HG03571 (cell line): ENCODE measurements around the gene TEX51.

ENCODE experiments used
- ATAC-seq: cut with Tn5 transposase; IDR thresholded peaks from one replicate; pipeline ENCODE4 v1.9.1; 2021; ENCODE audit not compliant: unreplicated experiment

The TEX51 gene

GRCh38 chr2:126891681-126892500 lies 6.8 kb upstream of the TEX51 start:
- ATAC-seq = no peak

DNA sequence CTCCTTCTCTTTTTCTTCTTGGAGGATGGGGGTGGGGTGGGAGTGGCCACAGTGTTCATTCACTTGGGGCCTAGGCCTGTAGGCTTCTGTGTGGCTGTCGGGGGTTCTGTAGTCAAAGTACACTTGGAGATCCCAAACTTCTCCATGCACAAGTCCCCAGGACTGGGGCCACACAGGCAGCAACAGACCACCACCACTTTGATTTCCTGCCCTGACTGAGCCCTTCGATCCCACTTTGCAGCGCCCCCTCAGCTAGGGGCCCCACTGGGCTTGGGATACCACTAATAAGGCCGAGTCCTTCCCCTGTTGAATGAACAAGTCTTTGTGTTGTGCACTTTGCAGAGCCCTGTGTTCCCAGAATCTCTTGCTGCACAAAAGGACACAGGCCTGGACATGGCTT lies 5.5 kb upstream of the TEX51 start:
- no peak for ATAC-seq

DNA sequence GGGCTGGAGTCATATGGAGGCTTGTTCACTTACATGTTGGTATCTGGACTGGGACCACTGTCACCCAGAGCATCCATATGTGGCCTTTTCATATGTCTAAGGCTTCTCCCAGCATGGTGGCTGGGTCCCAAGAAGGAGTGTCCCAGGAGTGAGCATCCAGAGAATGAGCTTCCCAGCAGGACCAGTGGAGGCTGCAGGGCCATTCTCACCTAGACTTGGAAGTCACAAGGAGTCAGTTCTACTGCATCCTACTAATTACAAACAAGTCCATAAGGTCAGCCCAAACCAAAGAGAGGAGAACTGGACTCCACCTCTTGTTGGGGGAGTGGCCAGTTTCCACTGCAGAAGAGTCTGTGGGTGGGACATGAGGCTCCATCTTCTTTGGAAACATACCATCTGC lies 5.1 kb upstream of the TEX51 start:
- ATAC-seq = no peak

- no peak for ATAC-seq
Measured at GRCh38 chr2:126894082-126894481, 4.6 kb upstream of the TEX51 start.

DNA sequence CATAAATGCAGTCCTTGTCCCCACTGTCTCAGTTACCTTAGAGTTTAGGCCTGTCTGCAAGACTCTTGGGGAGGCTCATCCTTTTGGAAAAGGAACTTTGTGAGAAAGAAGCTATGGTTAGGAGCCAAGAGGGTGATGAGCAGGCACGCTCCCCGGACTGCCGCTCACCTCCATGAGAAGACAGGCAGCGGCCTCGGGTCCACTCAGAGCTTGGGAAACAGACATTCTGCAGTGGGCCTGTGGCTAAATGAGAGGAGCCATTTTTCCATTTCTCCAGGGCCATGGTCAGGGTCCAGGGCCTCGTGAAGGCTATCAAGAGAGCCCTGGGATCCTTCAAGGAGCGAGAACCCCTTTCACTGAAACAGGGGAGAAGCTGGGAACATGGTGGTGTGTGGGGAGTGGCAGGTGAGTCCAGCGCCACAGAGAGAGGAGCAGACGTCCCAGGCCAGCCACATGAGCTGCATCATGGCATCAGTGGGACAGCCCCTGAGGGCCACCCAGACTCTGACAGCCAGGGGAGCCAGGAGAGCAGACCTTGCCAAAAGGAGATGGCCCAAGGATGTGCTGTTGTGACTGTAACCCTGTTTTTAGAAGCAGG lies 4.0 kb upstream of the TEX51 start:
- ATAC-seq = no peak

GRCh38 chr2:126895336-126895735 lies 3.4 kb upstream of the TEX51 start:
- no peak for ATAC-seq

GRCh38 chr2:126896471-126896870 lies 2.2 kb upstream of the TEX51 start:
- ATAC-seq = no peak

GRCh38 chr2:126899616-126900185 lies 1.0 kb downstream of the TEX51 start:
- ATAC-seq = no peak

DNA sequence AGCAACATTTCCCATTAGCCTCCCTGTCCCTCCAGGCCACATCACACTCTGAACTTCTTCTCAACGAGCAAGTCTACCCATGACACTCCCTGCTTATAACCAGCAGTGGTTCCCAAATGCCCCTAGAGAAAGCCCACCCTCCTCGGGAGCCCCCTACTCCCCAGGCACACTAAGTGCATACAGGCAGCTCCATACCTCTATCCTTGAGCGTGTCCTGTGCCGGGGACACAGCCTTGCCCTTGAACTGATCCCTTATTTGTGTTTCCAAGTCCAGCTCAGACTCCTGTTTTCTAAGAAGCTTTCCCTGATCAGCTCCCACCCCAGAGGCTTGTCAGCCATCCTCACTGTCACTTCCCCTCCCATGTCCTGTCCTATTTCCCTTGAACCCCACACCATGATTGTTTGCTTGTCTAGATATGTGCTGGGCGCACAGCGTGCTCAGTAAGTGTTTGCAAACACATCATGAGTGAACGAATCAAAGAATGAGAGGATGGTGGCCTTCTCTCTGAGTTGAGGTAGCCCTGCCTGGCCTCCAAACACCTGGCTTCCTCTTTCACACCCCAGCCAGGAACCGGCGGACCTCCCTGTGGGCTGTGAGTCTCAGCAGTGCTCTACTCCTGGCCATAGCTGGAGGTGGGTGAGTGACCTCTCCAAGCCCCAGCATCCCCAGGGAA lies 2.1 kb downstream of the TEX51 start:
- ATAC-seq = no peak

GRCh38 chr2:126901459-126901858 lies 2.8 kb downstream of the TEX51 start:
- ATAC-seq = no peak

- no peak for ATAC-seq
Measured at GRCh38 chr2:126902152-126902835, 3.6 kb downstream of the TEX51 start.

GRCh38 chr2:126902859-126903258 lies 4.2 kb downstream of the TEX51 start:
- no peak for ATAC-seq

DNA sequence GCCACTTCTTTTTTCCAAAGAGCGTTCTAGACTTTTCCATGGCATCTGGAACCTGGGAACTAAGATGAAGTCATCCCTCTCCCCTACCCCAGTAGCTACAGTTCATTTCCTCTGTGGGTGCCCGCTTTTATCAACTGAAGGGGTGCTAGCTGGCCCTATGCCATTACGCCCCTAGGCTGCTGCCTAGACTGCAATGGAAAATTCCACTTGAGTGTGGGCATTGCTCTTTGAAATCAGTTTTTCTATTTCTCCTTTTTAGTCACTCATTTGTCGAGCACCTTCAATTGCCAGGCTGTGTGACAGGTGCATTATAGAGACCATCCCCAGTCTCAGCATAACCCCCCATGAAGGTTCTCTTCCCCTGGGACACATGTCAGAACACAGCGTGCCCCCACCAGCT lies 7.3 kb downstream of the TEX51 start:
- ATAC-seq = no peak

- no peak for ATAC-seq
Measured at GRCh38 chr2:126906781-126907180, 8.1 kb downstream of the TEX51 start.

GRCh38 chr2:126907671-126908070 lies 9.0 kb downstream of the TEX51 start:
- ATAC-seq = no peak

DNA sequence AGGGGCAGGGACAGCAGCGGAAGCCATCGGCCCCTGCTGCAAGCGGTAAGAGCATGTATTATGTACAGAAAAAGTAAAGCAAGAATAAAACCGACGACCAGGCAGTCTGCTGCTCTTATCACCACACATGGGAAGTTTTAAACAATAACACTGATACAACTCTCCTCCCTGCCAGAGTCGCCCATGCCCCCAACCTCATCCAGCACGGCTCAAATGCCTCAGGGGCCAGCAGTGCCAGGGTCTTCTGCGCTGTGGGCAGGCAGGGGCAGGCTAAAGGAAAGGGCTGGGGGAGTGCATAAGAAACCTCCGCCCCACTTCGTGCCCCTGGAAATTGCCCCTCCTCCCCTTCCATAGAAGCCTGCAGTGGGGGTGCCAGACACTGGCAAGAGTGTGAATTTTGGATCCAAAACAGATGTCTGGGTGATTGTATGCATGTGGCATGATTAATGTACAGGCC lies 10.1 kb downstream of the TEX51 start:
- ATAC-seq = no peak

DNA sequence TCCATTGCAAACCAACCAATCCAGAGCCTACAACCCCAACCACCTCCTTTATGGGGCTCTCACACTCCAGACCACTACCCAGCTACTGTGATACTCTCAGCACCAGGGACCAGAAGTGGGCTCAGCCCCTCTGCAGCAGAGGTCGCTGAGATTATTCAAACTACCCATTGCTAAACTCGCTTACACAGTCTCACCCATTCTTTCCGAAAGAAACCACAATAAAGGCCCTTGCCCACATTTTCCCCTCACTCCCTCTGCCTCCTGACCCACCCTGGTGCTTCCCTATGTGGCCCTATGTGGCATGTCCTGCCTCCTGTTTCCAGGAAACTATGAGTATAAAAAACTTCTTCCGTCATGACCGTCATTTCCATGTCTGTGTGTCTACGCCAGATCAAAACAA lies 10.7 kb downstream of the TEX51 start:
- no peak for ATAC-seq

DNA sequence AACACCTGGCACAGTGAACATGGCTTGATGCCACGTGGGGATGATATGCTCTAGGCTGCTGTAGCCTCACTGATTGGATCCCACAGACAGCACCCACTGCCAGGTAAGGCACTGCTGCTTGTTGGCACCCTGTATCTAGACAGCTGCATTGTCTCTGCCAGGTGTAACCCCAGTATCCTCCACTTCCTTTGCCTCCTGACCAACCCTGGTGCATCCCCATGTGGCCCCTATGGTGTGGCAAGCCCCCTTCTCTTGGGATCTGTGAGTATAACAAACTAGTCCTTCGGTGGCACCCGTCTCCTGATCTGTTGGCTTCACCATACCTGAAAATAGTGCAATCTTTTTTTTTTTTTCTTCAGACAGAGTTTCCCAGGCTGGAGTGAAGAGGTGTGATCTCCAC lies 11.1 kb downstream of the TEX51 start:
- no peak for ATAC-seq

DNA sequence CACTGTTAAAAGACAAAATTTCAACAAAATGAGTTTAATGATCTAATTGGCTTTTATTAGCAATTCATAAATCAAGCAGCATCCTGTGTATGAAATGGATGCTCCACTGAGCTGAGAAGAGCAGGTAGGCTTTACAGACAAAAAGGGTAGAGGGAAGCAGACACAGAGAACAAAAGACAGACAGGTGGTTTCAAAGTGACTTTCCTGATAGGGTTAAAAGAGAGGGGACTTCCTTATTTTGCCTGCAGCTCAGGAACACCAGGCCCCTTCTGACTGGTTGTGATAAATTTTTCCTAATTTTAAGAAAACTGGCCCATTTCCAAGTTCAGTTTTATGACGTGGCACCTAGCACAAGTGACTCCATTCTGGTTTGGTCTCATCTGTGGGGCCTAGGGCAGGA lies 11.9 kb downstream of the TEX51 start:
- ATAC-seq = no peak

- ATAC-seq = no peak
Measured at GRCh38 chr2:126911111-126911796, 12.6 kb downstream of the TEX51 start.

DNA sequence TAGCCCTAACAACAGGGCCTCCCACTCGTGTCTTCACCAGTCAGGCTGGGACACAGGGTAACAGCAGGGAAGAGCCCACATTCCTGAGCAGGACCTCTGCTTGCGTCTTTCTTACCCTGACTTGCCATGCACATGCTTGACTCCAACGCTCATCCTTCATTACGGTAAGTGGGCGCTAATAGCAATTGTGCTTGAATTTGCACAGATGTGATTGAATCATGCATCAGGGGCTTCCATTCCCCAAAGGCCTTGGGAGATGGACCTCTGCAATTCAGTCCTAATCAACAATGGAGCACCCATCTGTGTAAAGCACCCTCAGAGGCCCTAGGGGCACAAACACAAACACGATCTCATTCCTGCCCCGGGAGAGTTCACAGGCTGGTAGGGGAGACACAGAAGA lies 13.5 kb downstream of the TEX51 start:
- no peak for ATAC-seq
